ENCODE results near the gene ALDH8A1. TPM values are rescaled to one million over a fixed set of nuclear protein-coding genes. Genes with fewer than 3 reads are reported as not detected.

ALDH8A1 gene
- polyA plus RNA-seq, 3 donors: 0.08 to 0.56 (median 0.36) TPM

- WGBS, 3 donors: 91 to 95% (median 91%) methylated on average over 5 of the region's 5 CpGs
- no peak overlapping the region for H3K27ac ChIP-seq (ENCODE audit: low read depth, low read length)
Measured at GRCh38 chr6:134956032-134956431, 6.1 kb upstream of the ALDH8A1 start.

- WGBS, 3 donors: 63 to 81% (median 75%) methylated on average over 4 of the region's 4 CpGs
- H3K27ac ChIP-seq (ENCODE audit: low read depth, low read length): no peak overlapping the region
Measured at GRCh38 chr6:134954272-134955000, 4.5 kb upstream of the ALDH8A1 start.

- H3K27ac ChIP-seq (ENCODE audit: low read depth, low read length): no peak overlapping the region
- WGBS, 3 donors: 90 to 94% (median 93%) methylated on average over 13 of the region's 13 CpGs
Measured at GRCh38 chr6:134951494-134952263, 1.8 kb upstream of the ALDH8A1 start.

GRCh38 chr6:134950482-134950881, 581 bp upstream of the ALDH8A1 start:
- 64 to 74% (median 65%) methylated on average over 2 of the region's 2 CpGs for WGBS, 3 donors
- no peak overlapping the region for H3K27ac ChIP-seq (ENCODE audit: low read depth, low read length)

- 65 to 83% (median 72%) methylated on average over 1 of the region's 1 CpG for WGBS, 3 donors
- H3K27ac ChIP-seq (ENCODE audit: low read depth, low read length): no peak overlapping the region
Measured at GRCh38 chr6:134948691-134949090, 1.2 kb downstream of the ALDH8A1 start.

- H3K27ac ChIP-seq (ENCODE audit: low read depth, low read length): no peak overlapping the region
Measured at GRCh38 chr6:134948142-134948541, 1.8 kb downstream of the ALDH8A1 start.

- H3K27ac ChIP-seq (ENCODE audit: low read depth, low read length): no peak overlapping the region
Measured at GRCh38 chr6:134945045-134945444, 4.9 kb downstream of the ALDH8A1 start.

GRCh38 chr6:134943522-134944111, 6.3 kb downstream of the ALDH8A1 start:
- H3K27ac ChIP-seq (ENCODE audit: low read depth, low read length): no peak overlapping the region
- 92 to 98% (median 96%) methylated on average over 9 of the region's 9 CpGs for WGBS, 3 donors

GRCh38 chr6:134938896-134939295, 11.0 kb downstream of the ALDH8A1 start:
- H3K27ac ChIP-seq (ENCODE audit: low read depth, low read length): no peak overlapping the region
- WGBS, 3 donors: 54 to 74% (median 56%) methylated on average over 5 of the region's 5 CpGs

GRCh38 chr6:134937426-134937825, 12.5 kb downstream of the ALDH8A1 start:
- H3K27ac ChIP-seq (ENCODE audit: low read depth, low read length): no peak overlapping the region
- 71 to 79% (median 78%) methylated on average over 5 of the region's 5 CpGs for WGBS, 3 donors

- no peak overlapping the region for H3K27ac ChIP-seq (ENCODE audit: low read depth, low read length)
- WGBS, 3 donors: 66 to 81% (median 78%) methylated on average over 5 of the region's 5 CpGs
Measured at GRCh38 chr6:134936931-134937330, 13.0 kb downstream of the ALDH8A1 start.

- no peak overlapping the region for H3K27ac ChIP-seq (ENCODE audit: low read depth, low read length)
- WGBS, 3 donors: 89 to 96% (median 92%) methylated on average over 5 of the region's 5 CpGs
Measured at GRCh38 chr6:134936476-134936875, 13.4 kb downstream of the ALDH8A1 start.

- H3K27ac ChIP-seq (ENCODE audit: low read depth, low read length): no peak overlapping the region
- 95 to 96% (median 96%) methylated on average over 5 of the region's 5 CpGs for WGBS, 3 donors
Measured at GRCh38 chr6:134934793-134935485, 15.0 kb downstream of the ALDH8A1 start.

GRCh38 chr6:134932535-134933470, 17.1 kb downstream of the ALDH8A1 start:
- H3K27ac ChIP-seq (ENCODE audit: low read depth, low read length): no peak overlapping the region

GRCh38 chr6:134932098-134932497, 17.8 kb downstream of the ALDH8A1 start:
- no peak overlapping the region for H3K27ac ChIP-seq (ENCODE audit: low read depth, low read length)
- 75 to 85% (median 80%) methylated on average over 5 of the region's 5 CpGs for WGBS, 3 donors

More at GRCh38 chr6:134932535-134933470, 17.1 kb downstream of the ALDH8A1 start:
- WGBS, 3 donors: 88 to 95% (median 93%) methylated on average over 11 of the region's 11 CpGs

GRCh38 chr6:134930463-134930862, 19.4 kb downstream of the ALDH8A1 start:
- 83 to 96% (median 88%) methylated on average over 6 of the region's 6 CpGs for WGBS, 3 donors
- no peak overlapping the region for H3K27ac ChIP-seq (ENCODE audit: low read depth, low read length)

- WGBS, 3 donors: 79 to 87% (median 82%) methylated on average over 6 of the region's 6 CpGs
Measured at GRCh38 chr6:134928151-134928900, 21.6 kb downstream of the ALDH8A1 start.

More at GRCh38 chr6:134928151-134928900, 21.6 kb downstream of the ALDH8A1 start:
- H3K27ac ChIP-seq (ENCODE audit: low read depth, low read length): no peak overlapping the region
